Lung (tissue), 12 donors: Measurements from ENCODE around the gene PLEKHG4B. TPM values are rescaled to one million over a fixed set of nuclear protein-coding genes. Genes with fewer than 3 reads are reported as not detected.

Experiments used
- ATAC-seq: fragments of 200-7000 bp; cut with Tn5 transposase; one replicate; pipeline ENCODE4 v1.9.1; 2020; ENCODE audit warnings: moderate number of reproducible peaks; ENCODE audit not compliant: insufficient read depth, low FRiP score
- DNase-seq, 3 donors: peaks; one replicate each; pipeline ENCODE4 v3.0.0-alpha.2; 2013 to 2017
- H3K27ac ChIP-seq, 2 donors: one replicate each; pipeline ENCODE4 v1.5.1; 2013; ENCODE audit warnings: mild to moderate bottlenecking in 2 of 2, moderate library complexity in 2 of 2, control low read depth in 1 of 2, inconsistent platforms in 1 of 2, low read depth in 1 of 2, low read length in 1 of 2
- H3K27me3 ChIP-seq, 3 donors: one replicate each; pipeline ENCODE4 v1.5.1; 2013; ENCODE audit warnings: low read length in 2 of 3; ENCODE audit not compliant: control insufficient read depth in 3 of 3, insufficient read depth in 3 of 3
- H3K36me3 ChIP-seq, 4 donors: one replicate each; pipeline ENCODE4 v1.5.1; 2013; ENCODE audit warnings: low read length in 4 of 4, mild to moderate bottlenecking in 1 of 4, moderate library complexity in 1 of 4; ENCODE audit not compliant: control insufficient read depth in 4 of 4, insufficient read depth in 4 of 4
- H3K4me1 ChIP-seq, 5 donors: one replicate each; pipeline ENCODE4 v1.5.1; 2013; ENCODE audit warnings: low read length in 5 of 5, mild to moderate bottlenecking in 2 of 5, moderate library complexity in 1 of 5; ENCODE audit not compliant: control insufficient read depth in 5 of 5, insufficient read depth in 5 of 5
- H3K4me3 ChIP-seq: one replicate; pipeline ENCODE4 v1.5.1; 2013; ENCODE audit warnings: mild to moderate bottlenecking, control low read depth, moderate library complexity
- H3K9ac ChIP-seq, 2 donors: one replicate each; pipeline ENCODE4 v1.5.1; 2013; ENCODE audit warnings: low read length in 2 of 2, control low read depth in 1 of 2; ENCODE audit not compliant: insufficient read depth in 1 of 2
- H3K9me3 ChIP-seq, 4 donors: one replicate each; pipeline ENCODE4 v1.5.1; 2013; ENCODE audit warnings: low read length in 3 of 4, mild to moderate bottlenecking in 1 of 4, moderate library complexity in 1 of 4; ENCODE audit not compliant: control insufficient read depth in 4 of 4, insufficient read depth in 3 of 4
- CTCF ChIP-seq: IDR thresholded peaks from 2 replicates; pipeline ENCODE4 v1.5.1; 2012; ENCODE audit warnings: mild to moderate bottlenecking; ENCODE audit errors: control extremely low read depth, extremely low read depth
- WGBS, 2 donors: extraction: QIAGEN DNeasy Blood & Tissue Kit; methylation state at CpG; one replicate each; pipeline ENCODE4 v1.1.7; 2013; 5-methylcytosine and 5-hydroxymethylcytosine counted together
- polyA plus RNA-seq, 2 donors: library from polyadenylated mRNA; stranded (reverse); fragments of 200-250 nt; gene quantifications; one replicate each; pipeline ENCODE4 v1.2.1, GENCODE V29; 2013
- total RNA-seq, 2 donors: library from RNA; depleted of rRNA in 1 of 2; stranded (reverse); fragments of >200 nt in 1 of 2; gene quantifications; one replicate each; pipeline ENCODE4 v1.2.1, GENCODE V29; 2014 to 2021
- donor health status: control.
- donor health status: control.
- donor health status: Bipolar disorder and iron deficiency.
- donor health status: healthy.
- donor health status: DM: yes; HTN: yes; CAD: no.

Gene PLEKHG4B
- total and polyA plus RNA-seq, 4 donors, result 0.24 to 4.7 (median 3.0) TPM

- H3K27me3 ChIP-seq, result no peaks in the 10 kb centered on the region
- DNase-seq, result no peak
- TF ChIP-seq CTCF, result no peak
- H3K4me3 ChIP-seq, result no peak overlapping the region
- no peak overlapping the region for H3K9ac ChIP-seq
- H3K9me3 ChIP-seq, result peaks cover 0 to 3% (median 0%) of the 10 kb centered on the region in 4 donors
- ATAC-seq, result no peak
- no peak overlapping the region for H3K27ac ChIP-seq
- 88 to 91% methylated on average over 36 of the region's 36 CpGs for WGBS, 2 donors
- H3K4me1 ChIP-seq, result no peaks in the 10 kb centered on the region
- H3K36me3 ChIP-seq, result no peaks in the 10 kb centered on the region
Measured at GRCh38 chr5:139579-140442, 47.8 kb downstream of the PLEKHG4B start.

GRCh38 chr5:140443-140829 is 48.5 kb downstream of the PLEKHG4B start:
- no peaks in the 10 kb centered on the region for H3K36me3 ChIP-seq
- H3K9me3 ChIP-seq, result peaks cover 0 to 3% (median 0%) of the 10 kb centered on the region in 4 donors
- H3K4me3 ChIP-seq, result no peak overlapping the region
- no peaks in the 10 kb centered on the region for H3K27me3 ChIP-seq
- DNase-seq (no peak), ATAC-seq (no peak)
- H3K27ac ChIP-seq, result no peak overlapping the region
- H3K4me1 ChIP-seq, result no peaks in the 10 kb centered on the region
- TF ChIP-seq CTCF, result no peak
- no peak overlapping the region for H3K9ac ChIP-seq
- WGBS, 2 donors, result 84 to 94% methylated on average over 7 of the region's 7 CpGs

GRCh38 chr5:141211-141610 is 49.2 kb downstream of the PLEKHG4B start:
- Histone ChIP-seq H3K27me3 (no peaks in the 10 kb centered on the region), H3K27ac (no peak overlapping the region)

More at GRCh38 chr5:141211-141610, 49.2 kb downstream of the PLEKHG4B start:
- H3K4me1 ChIP-seq, result no peaks in the 10 kb centered on the region
- no peaks in the 10 kb centered on the region for H3K36me3 ChIP-seq
- H3K9me3 ChIP-seq, result peaks cover 0 to 3% (median under 1%) of the 10 kb centered on the region in 4 donors
- no peak overlapping the region for H3K4me3 ChIP-seq
- TF ChIP-seq CTCF, result no peak
- no peak for DNase-seq
- WGBS, 2 donors, result 86 to 93% methylated on average over 13 of the region's 13 CpGs
- H3K9ac ChIP-seq, result no peak overlapping the region
- no peak for ATAC-seq
